Cardiac fibroblast (primary cell): Measurements from ENCODE around the gene NR2F6.
A peak's percentile ranks its signal among the peaks of the same experiment; 100 is the strongest.

ENCODE experiments used
- DNase-seq, 2 donors: peaks; one replicate each; pipeline versions ENCODE4 v3.0.0 to v3.0.0-alpha.2; 2010; ENCODE audit warnings: low read depth in 2 of 2
- H3K4me3 ChIP-seq, 2 donors: replicated peaks in 1 of 2; 1 replicate in 1 of 2; 2 replicates in 1 of 2; pipeline ENCODE4 v1.5.1; 2011; ENCODE audit warnings: low read depth in 2 of 2, low read length in 2 of 2, mild to moderate bottlenecking in 2 of 2, moderate library complexity in 1 of 2
- TF ChIP-seq, protein P1 (sequence below): IDR thresholded peaks from one replicate; pipeline ENCODE4 v1.5.1; 2011; ENCODE audit warnings: low read depth, mild to moderate bottlenecking, low read length, inconsistent platforms

Gene NR2F6

DNA sequence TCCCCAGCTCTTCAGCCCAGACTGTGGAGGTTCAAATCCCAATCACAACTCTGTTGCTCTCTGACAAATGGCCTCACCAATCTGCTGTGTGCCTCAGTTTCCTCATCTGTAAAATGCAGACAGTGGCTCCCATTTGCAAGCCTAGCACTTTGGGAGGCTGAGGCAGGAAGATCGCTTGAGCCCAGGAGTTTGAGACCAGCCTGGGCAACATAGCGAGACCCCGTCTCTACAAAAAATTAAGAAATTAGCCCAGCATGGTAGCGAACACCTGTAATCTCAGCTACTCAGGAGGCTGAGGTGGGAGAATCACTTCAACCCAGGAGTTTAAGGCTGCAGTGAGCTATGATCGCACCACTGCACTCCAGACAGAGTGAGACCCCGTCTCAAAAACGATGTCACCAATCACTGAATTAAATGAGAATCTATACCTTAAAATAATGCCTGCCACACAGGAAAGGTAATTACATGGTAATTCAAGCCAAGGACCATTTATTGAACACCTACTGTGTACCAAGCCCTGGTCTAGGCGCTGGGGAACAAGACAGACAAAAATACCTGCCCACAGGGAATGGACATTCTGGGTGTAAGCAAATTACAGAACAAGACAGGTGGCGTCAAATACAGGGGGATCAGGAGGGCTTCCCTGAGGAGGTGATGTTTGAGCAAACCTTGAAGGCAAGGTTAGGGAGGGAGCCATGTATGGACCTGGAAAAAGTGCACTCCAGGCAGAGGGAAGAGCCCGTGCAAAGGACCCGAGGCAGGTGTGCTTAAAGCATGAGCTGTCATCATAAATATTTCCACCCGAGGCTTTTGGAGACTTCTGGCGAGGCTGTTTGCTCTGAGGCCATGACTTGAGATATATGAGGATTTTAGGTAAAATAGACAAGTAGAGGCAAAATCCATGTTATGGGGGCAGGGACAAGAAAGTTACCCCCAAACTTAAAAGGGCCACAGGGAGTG lies 7.7 kb downstream of the NR2F6 start:
- no peak overlapping the region for H3K4me3 ChIP-seq
- TF ChIP-seq, protein P1, sequence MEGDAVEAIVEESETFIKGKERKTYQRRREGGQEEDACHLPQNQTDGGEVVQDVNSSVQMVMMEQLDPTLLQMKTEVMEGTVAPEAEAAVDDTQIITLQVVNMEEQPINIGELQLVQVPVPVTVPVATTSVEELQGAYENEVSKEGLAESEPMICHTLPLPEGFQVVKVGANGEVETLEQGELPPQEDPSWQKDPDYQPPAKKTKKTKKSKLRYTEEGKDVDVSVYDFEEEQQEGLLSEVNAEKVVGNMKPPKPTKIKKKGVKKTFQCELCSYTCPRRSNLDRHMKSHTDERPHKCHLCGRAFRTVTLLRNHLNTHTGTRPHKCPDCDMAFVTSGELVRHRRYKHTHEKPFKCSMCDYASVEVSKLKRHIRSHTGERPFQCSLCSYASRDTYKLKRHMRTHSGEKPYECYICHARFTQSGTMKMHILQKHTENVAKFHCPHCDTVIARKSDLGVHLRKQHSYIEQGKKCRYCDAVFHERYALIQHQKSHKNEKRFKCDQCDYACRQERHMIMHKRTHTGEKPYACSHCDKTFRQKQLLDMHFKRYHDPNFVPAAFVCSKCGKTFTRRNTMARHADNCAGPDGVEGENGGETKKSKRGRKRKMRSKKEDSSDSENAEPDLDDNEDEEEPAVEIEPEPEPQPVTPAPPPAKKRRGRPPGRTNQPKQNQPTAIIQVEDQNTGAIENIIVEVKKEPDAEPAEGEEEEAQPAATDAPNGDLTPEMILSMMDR: no peak
- DNase-seq: no peak

DNA sequence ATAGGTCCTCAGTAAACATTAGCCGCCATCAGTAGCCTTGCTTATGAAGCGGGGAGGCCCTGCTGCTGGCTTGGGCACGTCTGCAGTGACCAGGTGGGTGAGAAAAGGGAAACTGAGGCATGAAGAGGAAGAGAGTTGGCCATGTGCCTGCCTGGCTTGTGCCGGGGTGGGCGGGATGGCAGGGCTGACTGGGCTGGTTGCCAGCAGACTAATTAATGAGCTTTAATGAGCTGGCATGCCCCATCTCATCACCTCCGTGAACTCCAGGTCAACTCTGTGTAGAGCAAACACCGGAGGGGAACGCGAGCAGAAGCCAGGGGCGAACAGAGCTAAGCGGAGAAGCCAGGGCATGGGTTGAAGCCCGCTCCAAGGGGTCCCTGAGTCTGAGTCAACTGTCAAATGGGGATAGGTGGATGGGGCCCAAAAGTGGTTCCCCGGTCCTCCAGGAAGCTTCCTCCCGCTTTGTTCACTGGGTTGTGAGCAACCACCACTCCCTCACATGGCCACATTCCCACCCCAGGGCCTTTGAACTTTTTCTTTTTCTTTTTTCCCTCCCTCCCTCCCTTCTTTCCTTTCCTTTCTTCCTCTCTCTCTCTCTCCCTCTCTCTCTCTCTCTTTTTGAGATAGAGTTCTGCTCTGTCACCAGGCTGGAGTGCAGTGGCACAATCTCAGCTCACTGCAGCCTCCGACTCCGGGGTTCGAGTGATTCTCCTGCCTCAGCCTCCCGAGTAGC lies 8.7 kb downstream of the NR2F6 start:
- no peak overlapping the region for H3K4me3 ChIP-seq
- TF ChIP-seq, protein P1: no peak
- DNase-seq: no peak

GRCh38 chr19:17235971-17236777 lies 9.5 kb downstream of the NR2F6 start:
- peak; percentile 41 to 48 for DNase-seq
- H3K4me3 ChIP-seq: peak overlapping the region in 1 of 2 donors; percentile 66

DNA sequence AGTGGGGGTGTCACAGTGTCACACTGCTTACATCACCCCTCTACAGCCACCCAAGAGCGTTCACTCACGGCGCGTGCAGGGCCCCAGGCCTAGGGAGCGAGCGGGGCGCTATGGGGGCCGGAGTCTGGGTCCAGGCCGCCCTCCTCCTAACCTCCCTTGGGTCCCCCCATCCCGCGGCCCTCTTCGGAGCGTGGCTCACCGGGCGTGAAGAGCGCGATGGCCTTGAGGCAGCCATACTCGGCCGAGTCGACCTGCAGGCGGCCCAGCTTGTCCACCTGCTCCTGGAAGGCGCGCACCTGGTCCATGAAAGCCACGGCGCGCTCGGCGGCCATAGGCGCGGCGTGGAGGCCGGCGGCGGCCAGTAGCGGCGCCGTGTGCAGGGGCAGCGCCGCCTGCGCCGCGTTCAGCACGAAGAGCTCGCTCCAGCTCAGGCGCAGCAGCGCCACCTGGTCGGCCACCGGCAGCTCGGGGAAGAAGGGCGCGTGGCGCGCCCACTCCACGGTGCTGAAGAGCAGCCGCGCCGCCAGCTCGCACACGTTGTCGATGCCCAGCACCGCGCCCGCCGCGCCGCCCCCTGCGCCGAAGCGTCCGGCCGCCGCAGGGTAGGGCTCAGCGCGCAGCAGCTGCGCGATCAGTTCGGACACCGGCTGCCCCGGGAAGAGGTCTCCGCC lies 10.3 kb downstream of the NR2F6 start:
- DNase-seq: peak; percentile 62 to 78
- H3K4me3 ChIP-seq: peak overlapping the region; percentile 44 to 66
- TF ChIP-seq, protein P1: peak; percentile 26

More at GRCh38 chr19:17235971-17236777, 9.5 kb downstream of the NR2F6 start:
- TF ChIP-seq, protein P1: no peak

GRCh38 chr19:17234911-17235299 lies 10.8 kb downstream of the NR2F6 start:
- TF ChIP-seq, protein P1: no peak
- peak; percentile 49 to 54 for DNase-seq

GRCh38 chr19:17232258-17232657 lies 13.5 kb downstream of the NR2F6 start:
- TF ChIP-seq, protein P1: no peak
- H3K4me3 ChIP-seq: no peak overlapping the region
- no peak for DNase-seq

More at GRCh38 chr19:17234911-17235299, 10.8 kb downstream of the NR2F6 start:
- peak overlapping the region; percentile 44 to 66 for H3K4me3 ChIP-seq
